K562 (cell line): Measurements from ENCODE around the gene ARHGAP18. TPM values are rescaled to one million over a fixed set of nuclear protein-coding genes. Genes with fewer than 3 reads are reported as not detected.

Source experiments
- CBX2 ChIP-seq: fragments of 200-600 bp; sonication (generic); IDR thresholded peaks from one replicate; pipeline ENCODE4 v1.6.1; 2012; ENCODE audit warnings: mild to moderate bottlenecking, low read length, inconsistent platforms; ENCODE audit not compliant: insufficient read depth, poor library complexity, severe bottlenecking
- CXXC5 ChIP-seq: fragments of 250-450 bp; sonication (Bioruptor Pico); IDR thresholded peaks from 2 replicates; pipeline ENCODE4 v1.8.0; 2022; ENCODE audit warnings: inconsistent platforms, mild to moderate bottlenecking, moderate library complexity
- FOXJ2 ChIP-seq: fragments of 200-800 bp; sonication (Bioruptor generic); IDR thresholded peaks from 2 replicates; pipeline ENCODE4 v1.6.1; 2016; ENCODE audit warnings: missing genetic modification characterization, missing compliant biosample characterization
- FOXK2 ChIP-seq, 2 experiments: fragments of 450-650 bp; IDR thresholded peaks in 1 of 2; conservative IDR thresholded peaks in 1 of 2; 2 replicates each; pipeline ENCODE4 v1.6.1; 2016; ENCODE audit warnings: low read depth in 2 of 2, mild to moderate bottlenecking in 1 of 2
- HDAC1 ChIP-seq, 2 experiments: fragments of 450-650 bp; IDR thresholded peaks; 2 replicates each; pipeline ENCODE4 v1.6.1; 2016 to 2017; ENCODE audit warnings: inconsistent platforms in 1 of 2, mild to moderate bottlenecking in 1 of 2, moderate library complexity in 1 of 2
- ILF3 ChIP-seq: fragments of 450-650 bp; IDR thresholded peaks from 2 replicates; pipeline ENCODE4 v1.6.1; 2018; ENCODE audit warnings: antibody characterized with exemption, mild to moderate bottlenecking, moderate library complexity, borderline replicate concordance
- KDM2B ChIP-seq: fragments of 250-450 bp; sonication (Bioruptor Pico); IDR thresholded peaks from 2 replicates; pipeline ENCODE4 v1.8.0; 2021; ENCODE audit warnings: mild to moderate bottlenecking, moderate library complexity
- NFATC3 ChIP-seq: fragments of 450-650 bp; IDR thresholded peaks from 2 replicates; pipeline ENCODE4 v1.6.1; 2017; ENCODE audit warnings: mild to moderate bottlenecking
- NONO ChIP-seq, 2 experiments: fragments of 200-400 bp in 1 of 2; fragments of 450-650 bp in 1 of 2; formaldehyde crosslinking in 1 of 2; IDR thresholded peaks; 2 replicates each; pipeline ENCODE4 v1.6.1; 2017; ENCODE audit warnings: low read depth in 2 of 2, mild to moderate bottlenecking in 2 of 2, moderate library complexity in 2 of 2, low read length in 1 of 2
- RBBP5 ChIP-seq: fragments of 200-600 bp; sonication (generic); IDR thresholded peaks from 2 replicates; pipeline ENCODE4 v1.6.1; 2012; ENCODE audit warnings: borderline replicate concordance, mild to moderate bottlenecking, low read length, control low read depth, inconsistent platforms; ENCODE audit not compliant: insufficient read depth, poor library complexity, severe bottlenecking
- SMAD2 ChIP-seq: fragments of 150-350 bp; IDR thresholded peaks from 2 replicates; pipeline ENCODE4 v1.6.1; 2014; ENCODE audit warnings: low read depth, mild to moderate bottlenecking, low read length
- SMARCC2 ChIP-seq: fragments of 450-650 bp; IDR thresholded peaks from 2 replicates; pipeline ENCODE4 v1.6.1; 2017; ENCODE audit warnings: antibody characterized with exemption, moderate library complexity, mild to moderate bottlenecking, low read depth
- SMARCE1 ChIP-seq: fragments of 450-650 bp; IDR thresholded peaks from 2 replicates; pipeline ENCODE4 v1.7.1; 2016; ENCODE audit warnings: mild to moderate bottlenecking
- SREBF1 ChIP-seq: fragments of 150-350 bp; IDR thresholded peaks from 2 replicates; pipeline ENCODE4 v1.6.1; 2014; ENCODE audit warnings: antibody characterized with exemption, low read depth, low read length, borderline replicate concordance
- TOE1 ChIP-seq, 2 experiments: fragments of 450-650 bp in 1 of 2; sonication (generic) in 1 of 2; formaldehyde crosslinking in 1 of 2; IDR thresholded peaks; 2 replicates each; pipeline versions ENCODE4 v1.7.1 to v1.8.0; 2016 to 2022; ENCODE audit warnings: borderline replicate concordance in 2 of 2, mild to moderate bottlenecking in 2 of 2, antibody characterized with exemption in 1 of 2, inconsistent platforms in 1 of 2, low read depth in 1 of 2, missing genetic modification reagents in 1 of 2, moderate library complexity in 1 of 2
- ZNF224 ChIP-seq: sonication (generic); formaldehyde crosslinking; IDR thresholded peaks from 2 replicates; pipeline ENCODE4 v1.8.0; 2022; ENCODE audit warnings: mild to moderate bottlenecking, missing genetic modification reagents
- ZNF232 ChIP-seq: sonication (generic); formaldehyde crosslinking; IDR thresholded peaks from 2 replicates; pipeline ENCODE4 v1.8.0; 2022; ENCODE audit warnings: mild to moderate bottlenecking, missing genetic modification reagents
- polyA plus RNA-seq, 8 experiments: library from polyadenylated mRNA; depleted of rRNA in 4 of 8; stranded (reverse) in 5 of 8; unstranded in 3 of 8; fragments of >200 nt; fragmentation: Nextera tagmentation in 2 of 8; fragmentation: Illumina TruSeq in 1 of 8; extraction: Ambion mirVana in 2 of 8; extraction: Trizol in 1 of 8; gene quantifications; 2 replicates each; pipeline versions ENCODE4 v1.2.1 to v1.2.3, GENCODE V29; 2011 to 2014; ENCODE audit warnings: inconsistent platforms in 1 of 8, missing spikeins in 1 of 8
- total RNA-seq, 7 experiments: library from RNA; depleted of rRNA in 6 of 7; stranded (reverse); fragments of >200 nt in 6 of 7; fragmentation: Illumina TruSeq in 2 of 7; extraction: Trizol in 2 of 7; gene quantifications; 2 replicates each; pipeline versions ENCODE4 v1.2.1 to v1.2.3, GENCODE V29; 2011 to 2021; ENCODE audit warnings: low replicate concordance in 1 of 7
- TF ChIP-seq, protein P1 (sequence below): IDR thresholded peaks from 2 replicates; pipeline ENCODE4 v1.6.1; 2012; ENCODE audit warnings: low read depth, low read length, improper control_type of control experiment, borderline replicate concordance
- TF ChIP-seq, protein P2 (sequence below): fragments of 450-650 bp; formaldehyde crosslinking; IDR thresholded peaks from 2 replicates; pipeline ENCODE4 v1.4.0; 2022; ENCODE audit warnings: mild to moderate bottlenecking, moderate library complexity
- TF ChIP-seq, protein P3 (sequence below), 2 experiments: fragments of 450-650 bp in 1 of 2; sonication (generic) in 1 of 2; formaldehyde crosslinking; conservative IDR thresholded peaks; 2 replicates each; pipeline versions ENCODE4 v1.4.0 to v1.8.1; 2020 to 2022; ENCODE audit warnings: mild to moderate bottlenecking in 1 of 2, missing genetic modification reagents in 1 of 2
- TF ChIP-seq, protein P4 (sequence below): sonication (generic); formaldehyde crosslinking; IDR thresholded peaks from 2 replicates; pipeline ENCODE4 v1.8.0; 2022; ENCODE audit warnings: missing genetic modification reagents, mild to moderate bottlenecking, borderline replicate concordance
- TF ChIP-seq, protein P5 (sequence below): sonication (generic); IDR thresholded peaks from 2 replicates; pipeline ENCODE4 v1.6.1; 2016
- TF ChIP-seq, protein P6 (sequence below): sonication (generic); formaldehyde crosslinking; IDR thresholded peaks from 2 replicates; pipeline ENCODE4 v1.9.0; 2022; ENCODE audit warnings: mild to moderate bottlenecking, missing genetic modification reagents

The ARHGAP18 gene
- total and polyA plus RNA-seq, 9 of the 15 experiments (the other 6 are each of a cell fraction or from before 2014, with no cell fraction given), result 13.3 to 29.7 (median 21.1) TPM

DNA sequence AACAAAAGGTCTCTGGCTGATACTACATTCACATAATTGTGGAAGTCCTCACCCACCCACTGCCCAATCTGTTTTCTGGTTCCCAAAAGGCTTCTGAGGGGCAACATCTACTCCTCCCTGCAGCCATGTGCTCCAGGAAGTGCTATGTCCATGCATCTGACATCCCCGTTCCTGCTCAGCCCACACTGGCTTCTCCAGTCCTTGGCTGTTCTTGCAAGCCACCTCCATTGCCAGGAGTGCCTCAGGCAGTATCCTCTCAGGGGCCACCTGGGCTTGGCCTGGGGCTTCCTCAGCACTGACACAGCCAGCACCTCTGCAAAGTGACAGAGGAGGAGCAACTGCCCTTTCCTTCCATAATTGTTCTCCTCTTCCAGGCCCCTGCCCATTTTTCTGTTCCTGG, 18.3 kb downstream of the ARHGAP18 start (continued):
- TF ChIP-seq, protein P1, sequence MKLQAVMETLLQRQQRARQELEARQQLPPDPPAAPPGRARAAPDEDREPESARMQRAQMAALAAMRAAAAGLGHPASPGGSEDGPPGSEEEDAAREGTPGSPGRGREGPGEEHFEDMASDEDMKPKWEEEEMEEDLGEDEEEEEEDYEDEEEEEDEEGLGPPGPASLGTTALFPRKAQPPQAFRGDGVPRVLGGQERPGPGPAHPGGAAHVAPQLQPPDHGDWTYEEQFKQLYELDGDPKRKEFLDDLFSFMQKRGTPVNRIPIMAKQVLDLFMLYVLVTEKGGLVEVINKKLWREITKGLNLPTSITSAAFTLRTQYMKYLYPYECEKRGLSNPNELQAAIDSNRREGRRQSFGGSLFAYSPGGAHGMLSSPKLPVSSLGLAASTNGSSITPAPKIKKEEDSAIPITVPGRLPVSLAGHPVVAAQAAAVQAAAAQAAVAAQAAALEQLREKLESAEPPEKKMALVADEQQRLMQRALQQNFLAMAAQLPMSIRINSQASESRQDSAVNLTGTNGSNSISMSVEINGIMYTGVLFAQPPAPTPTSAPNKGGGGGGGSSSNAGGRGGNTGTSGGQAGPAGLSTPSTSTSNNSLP, result no peak
- TF ChIP-seq ZNF224 (CRISPR knock-in tag) (no peak), HDAC1 (IDR thresholded peaks at IDR 0.05) (0 out of 4 replicates have a peak, but pooled peaks of 1 of the 2 experiments have one; percentile 9), SMAD2 (no peak), NFATC3 (no peak), FOXJ2 (tag) (no peak), SMARCC2 (no peak), ZNF232 (CRISPR knock-in tag) (no peak), NONO (IDR thresholded peaks at IDR 0.05; ENCODE audit: low read depth in 2 of 2, low read length in 1 of 2) (no peak), SMARCE1 (no peak), FOXK2 (conservative IDR thresholded peaks at IDR 0.05 in 1 of 2, IDR thresholded peaks at IDR 0.05 in 1 of 2; ENCODE audit: low read depth in 2 of 2) (no peak), TOE1 (IDR thresholded peaks at IDR 0.05; ENCODE audit: borderline replicate concordance) (no peak), TOE1 (CRISPR knock-in tag; IDR thresholded peaks at IDR 0.05; ENCODE audit: borderline replicate concordance, low read depth) (no peak), CBX2 (no peak), KDM2B (CRISPR knock-in tag) (no peak), CXXC5 (peak; percentile 40), ILF3 (no peak), RBBP5 (peak; percentile 25), SREBF1 (no peak)
- TF ChIP-seq, protein P2, sequence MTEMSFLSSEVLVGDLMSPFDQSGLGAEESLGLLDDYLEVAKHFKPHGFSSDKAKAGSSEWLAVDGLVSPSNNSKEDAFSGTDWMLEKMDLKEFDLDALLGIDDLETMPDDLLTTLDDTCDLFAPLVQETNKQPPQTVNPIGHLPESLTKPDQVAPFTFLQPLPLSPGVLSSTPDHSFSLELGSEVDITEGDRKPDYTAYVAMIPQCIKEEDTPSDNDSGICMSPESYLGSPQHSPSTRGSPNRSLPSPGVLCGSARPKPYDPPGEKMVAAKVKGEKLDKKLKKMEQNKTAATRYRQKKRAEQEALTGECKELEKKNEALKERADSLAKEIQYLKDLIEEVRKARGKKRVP (CRISPR knock-in tag), result 0 out of 2 replicates have a peak, but pooled peaks have one; percentile 20
- TF ChIP-seq, protein P3, sequence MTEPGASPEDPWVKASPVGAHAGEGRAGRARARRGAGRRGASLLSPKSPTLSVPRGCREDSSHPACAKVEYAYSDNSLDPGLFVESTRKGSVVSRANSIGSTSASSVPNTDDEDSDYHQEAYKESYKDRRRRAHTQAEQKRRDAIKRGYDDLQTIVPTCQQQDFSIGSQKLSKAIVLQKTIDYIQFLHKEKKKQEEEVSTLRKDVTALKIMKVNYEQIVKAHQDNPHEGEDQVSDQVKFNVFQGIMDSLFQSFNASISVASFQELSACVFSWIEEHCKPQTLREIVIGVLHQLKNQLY (CRISPR knock-in tag; conservative IDR thresholded peaks at IDR 0.05), result no peak
- TF ChIP-seq, protein P4, sequence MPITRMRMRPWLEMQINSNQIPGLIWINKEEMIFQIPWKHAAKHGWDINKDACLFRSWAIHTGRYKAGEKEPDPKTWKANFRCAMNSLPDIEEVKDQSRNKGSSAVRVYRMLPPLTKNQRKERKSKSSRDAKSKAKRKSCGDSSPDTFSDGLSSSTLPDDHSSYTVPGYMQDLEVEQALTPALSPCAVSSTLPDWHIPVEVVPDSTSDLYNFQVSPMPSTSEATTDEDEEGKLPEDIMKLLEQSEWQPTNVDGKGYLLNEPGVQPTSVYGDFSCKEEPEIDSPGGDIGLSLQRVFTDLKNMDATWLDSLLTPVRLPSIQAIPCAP (CRISPR knock-in tag), result no peak
- TF ChIP-seq, protein P5, sequence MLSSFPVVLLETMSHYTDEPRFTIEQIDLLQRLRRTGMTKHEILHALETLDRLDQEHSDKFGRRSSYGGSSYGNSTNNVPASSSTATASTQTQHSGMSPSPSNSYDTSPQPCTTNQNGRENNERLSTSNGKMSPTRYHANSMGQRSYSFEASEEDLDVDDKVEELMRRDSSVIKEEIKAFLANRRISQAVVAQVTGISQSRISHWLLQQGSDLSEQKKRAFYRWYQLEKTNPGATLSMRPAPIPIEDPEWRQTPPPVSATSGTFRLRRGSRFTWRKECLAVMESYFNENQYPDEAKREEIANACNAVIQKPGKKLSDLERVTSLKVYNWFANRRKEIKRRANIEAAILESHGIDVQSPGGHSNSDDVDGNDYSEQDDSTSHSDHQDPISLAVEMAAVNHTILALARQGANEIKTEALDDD, result no peak
- TF ChIP-seq, protein P6, sequence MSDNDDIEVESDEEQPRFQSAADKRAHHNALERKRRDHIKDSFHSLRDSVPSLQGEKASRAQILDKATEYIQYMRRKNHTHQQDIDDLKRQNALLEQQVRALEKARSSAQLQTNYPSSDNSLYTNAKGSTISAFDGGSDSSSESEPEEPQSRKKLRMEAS (CRISPR knock-in tag), result peak; percentile 61
